ENCODE results near the gene SERF1A.
"Not testable (repeated sequence)": the region's sequence is repeated elsewhere in the genome, so short reads cannot be mapped to it uniquely, and the experiment has no call there.

GRCh38 chr5:70953068-70953467, 52.6 kb downstream of the SERF1A start:
- TF ChIP-seq HDGF (IDR thresholded peaks at IDR 0.05; ENCODE audit: borderline replicate concordance); FOXA1 (IDR thresholded peaks at IDR 0.05); BHLHE40 (IDR thresholded peaks at IDR 0.05; ENCODE audit: borderline replicate concordance); NFRKB (IDR thresholded peaks at IDR 0.05); L3MBTL2 (conservative IDR thresholded peaks at IDR 0.05); FOXM1 (IDR thresholded peaks at IDR 0.05; ENCODE audit: borderline replicate concordance): not testable (repeated sequence)
- TF ChIP-seq, protein P1, sequence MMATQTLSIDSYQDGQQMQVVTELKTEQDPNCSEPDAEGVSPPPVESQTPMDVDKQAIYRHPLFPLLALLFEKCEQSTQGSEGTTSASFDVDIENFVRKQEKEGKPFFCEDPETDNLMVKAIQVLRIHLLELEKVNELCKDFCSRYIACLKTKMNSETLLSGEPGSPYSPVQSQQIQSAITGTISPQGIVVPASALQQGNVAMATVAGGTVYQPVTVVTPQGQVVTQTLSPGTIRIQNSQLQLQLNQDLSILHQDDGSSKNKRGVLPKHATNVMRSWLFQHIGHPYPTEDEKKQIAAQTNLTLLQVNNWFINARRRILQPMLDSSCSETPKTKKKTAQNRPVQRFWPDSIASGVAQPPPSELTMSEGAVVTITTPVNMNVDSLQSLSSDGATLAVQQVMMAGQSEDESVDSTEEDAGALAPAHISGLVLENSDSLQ (IDR thresholded peaks at IDR 0.05): not testable (repeated sequence)

All from HEK293T (cell line).